C4-2B (cell line): ENCODE results near the gene THOP1.

Source experiments
- CTCF ChIP-seq: fragments of 450-650 bp; conservative IDR thresholded peaks from 2 replicates; pipeline ENCODE4 v1.5.1; 2017; ENCODE audit warnings: mild to moderate bottlenecking
- ZFX ChIP-seq: fragments of 450-650 bp; IDR thresholded peaks from 2 replicates; pipeline ENCODE4 v1.6.1; 2017

- no peak for TF ChIP-seq CTCF
- TF ChIP-seq ZFX: no peak
Measured at GRCh38 chr19:2790557-2791271, 5.4 kb downstream of the THOP1 start.
